ENCODE measurements around the gene SNRPA1.

The SNRPA1 gene

DNA sequence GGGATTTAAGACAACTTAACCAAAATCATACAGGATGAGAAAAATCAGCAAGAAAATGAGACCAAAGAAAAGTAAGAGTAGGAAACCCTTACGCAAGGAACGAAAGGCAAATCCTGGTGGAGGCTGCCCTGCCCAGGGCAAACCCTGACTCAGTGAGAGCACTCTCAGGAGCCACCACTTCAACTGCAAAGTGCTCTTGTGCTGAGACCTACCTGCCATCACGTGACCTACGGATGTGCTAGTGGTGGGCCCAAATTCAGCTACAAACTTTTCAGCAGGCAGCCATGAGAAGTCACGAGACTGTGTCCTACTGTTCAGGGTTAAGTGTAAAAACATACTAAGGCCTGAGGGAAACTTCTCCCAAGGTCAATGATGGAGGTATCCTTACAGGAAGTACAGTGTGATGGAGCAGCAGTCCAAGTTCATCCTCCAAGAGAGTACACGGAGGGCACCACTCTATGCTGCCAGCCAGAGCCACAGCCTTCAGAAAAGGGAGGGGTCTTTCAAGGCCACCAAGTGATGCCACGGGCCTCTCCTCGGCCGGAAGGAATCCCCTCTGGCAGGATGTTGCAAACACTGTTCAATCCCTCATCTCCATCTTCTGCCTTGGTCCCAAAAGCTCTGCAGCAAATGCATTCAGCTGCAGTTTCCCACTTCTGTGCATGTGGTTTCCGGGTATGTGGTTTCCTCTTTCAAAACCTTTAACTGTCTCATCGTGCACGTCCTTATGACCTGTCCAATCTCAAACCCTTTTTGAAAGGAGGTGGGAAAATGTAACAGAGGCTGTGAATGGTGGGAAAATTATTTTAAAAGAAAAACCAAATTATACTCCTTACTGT lies 52.7 kb downstream of the SNRPA1 start:
- DNase-seq (ENCODE audit: low spot score), result peak; percentile 28

- DNase-seq (ENCODE audit: low spot score), result peak; percentile 24
These were observed 54.7 kb downstream of the SNRPA1 start for GRCh38 chr15:101240358-101240757.

DNA sequence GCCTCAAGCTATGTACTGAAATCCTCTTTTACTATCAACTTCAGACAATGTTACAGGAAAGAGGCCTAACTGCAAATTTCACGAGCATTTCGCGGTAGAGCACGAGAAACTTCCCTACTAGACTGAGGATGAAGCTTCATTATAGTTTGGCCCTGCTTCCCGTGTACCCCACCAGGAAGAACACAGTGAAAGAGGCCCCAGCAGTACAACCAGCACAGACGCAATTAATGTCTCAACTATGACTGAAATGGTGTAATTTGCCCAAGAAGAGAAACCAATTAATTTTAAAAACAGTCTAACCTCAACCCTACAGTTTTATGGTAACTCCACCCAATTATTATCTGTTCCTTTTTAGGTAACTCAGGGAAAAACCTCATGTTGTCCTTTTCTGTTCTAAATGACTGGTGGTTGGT lies 55.3 kb downstream of the SNRPA1 start:
- DNase-seq (ENCODE audit: low spot score), result no peak

- no peak for DNase-seq (ENCODE audit: low spot score)
These were observed 57.8 kb downstream of the SNRPA1 start for GRCh38 chr15:101237251-101237650.

- DNase-seq (ENCODE audit: low spot score), result no peak
These were observed 61.3 kb downstream of the SNRPA1 start for GRCh38 chr15:101233651-101234280.

DNA sequence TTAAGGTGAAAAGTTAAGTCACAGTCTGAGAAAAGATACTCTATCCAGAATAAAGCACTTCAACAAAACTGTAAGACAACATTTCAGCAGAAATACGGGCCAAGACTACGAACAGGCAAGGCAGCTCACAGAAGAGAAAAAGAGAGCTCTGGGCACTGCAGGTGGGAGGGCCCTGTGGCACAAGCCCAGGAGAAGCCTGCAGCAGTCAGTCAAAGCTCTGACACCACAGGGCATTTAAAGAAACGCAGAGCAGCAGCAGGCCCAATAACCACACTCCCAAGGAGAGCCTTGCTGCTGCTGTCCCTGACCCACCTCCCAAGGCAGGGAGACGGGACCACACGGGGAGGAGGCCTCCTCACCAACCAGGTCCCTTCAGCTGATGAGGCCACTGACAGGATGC lies 62.4 kb downstream of the SNRPA1 start:
- no peak for DNase-seq (ENCODE audit: low spot score)

All from AG08396 (cell line).